SKM-1 treated with dmso at 0.1 percent for 144 hours (cell line): ENCODE data around the gene NXN.
"Not testable (repeated sequence)": the region's sequence is repeated elsewhere in the genome, so short reads cannot be mapped to it uniquely, and the experiment has no call there.

Source experiments
- DNase-seq: peaks from one replicate; lab custom pipeline; 2025; ENCODE audit not compliant: unreplicated experiment; lab: John Stamatoyannopoulos, UW

NXN gene

DNA sequence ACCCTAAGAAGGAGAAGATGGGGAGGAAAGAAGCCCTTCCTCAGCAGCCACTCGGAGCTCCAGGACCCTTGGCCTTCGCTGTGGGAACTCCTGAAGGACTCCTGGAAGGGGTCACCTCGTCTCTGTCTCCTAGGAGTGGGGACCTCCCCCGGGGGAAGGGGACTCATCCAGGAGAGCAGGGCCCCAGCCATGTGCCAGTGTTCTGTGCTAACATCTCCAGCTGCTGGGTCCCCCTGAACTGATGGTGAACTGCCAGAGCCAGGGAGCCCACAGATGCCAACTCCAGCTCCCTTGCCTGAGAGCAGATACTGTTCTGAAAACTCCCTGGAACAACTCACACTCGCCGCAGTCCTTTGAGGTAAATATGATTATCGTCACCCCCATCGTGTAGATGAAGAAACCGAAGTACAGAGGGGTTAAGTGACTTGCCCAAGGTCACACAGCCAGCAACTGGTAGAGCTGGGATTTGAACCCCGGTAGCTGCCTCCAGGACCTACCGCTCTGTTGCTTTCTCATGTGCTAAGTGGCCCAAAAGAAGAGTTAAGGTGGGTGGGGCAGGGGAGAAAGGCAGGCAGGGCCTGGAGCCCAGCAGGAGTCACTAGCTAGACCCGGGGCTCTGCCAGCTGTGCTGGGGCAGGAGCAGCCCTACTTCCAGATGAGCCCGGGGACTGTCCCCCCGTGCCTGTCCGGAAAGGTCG lies 27.9 kb upstream of the NXN start:
- no peak for DNase-seq

DNA sequence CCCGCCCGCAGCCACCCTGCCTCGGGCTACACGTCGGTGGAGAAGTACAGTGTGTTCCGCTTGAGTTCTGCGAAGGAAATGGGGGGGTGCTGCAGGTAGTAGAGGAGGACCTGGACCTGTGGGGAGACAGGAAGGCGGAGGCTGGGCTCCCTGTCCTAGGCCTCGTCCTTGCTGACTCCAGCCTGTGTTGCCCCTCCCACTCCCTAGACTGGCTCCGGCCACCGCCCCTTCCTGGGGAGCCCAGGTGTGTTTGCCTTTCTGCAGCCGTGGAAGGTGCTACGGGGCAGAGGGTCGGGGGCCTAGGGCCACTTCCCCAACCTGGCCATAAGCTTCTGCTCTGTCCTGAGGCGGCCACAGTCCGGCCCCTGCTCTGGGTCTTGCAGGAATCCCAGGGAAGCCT lies 26.5 kb upstream of the NXN start:
- DNase-seq, result no peak

- no peak for DNase-seq
Measured at GRCh38 chr17:1005361-1005946, 25.9 kb upstream of the NXN start.

GRCh38 chr17:1004769-1005295 lies 25.3 kb upstream of the NXN start:
- no peak for DNase-seq

- no peak for DNase-seq
Measured at GRCh38 chr17:1003972-1004768, 24.6 kb upstream of the NXN start.

GRCh38 chr17:1003633-1003971 lies 24.0 kb upstream of the NXN start:
- DNase-seq, result no peak

- no peak for DNase-seq
Measured at GRCh38 chr17:1002771-1003555, 23.4 kb upstream of the NXN start.

DNA sequence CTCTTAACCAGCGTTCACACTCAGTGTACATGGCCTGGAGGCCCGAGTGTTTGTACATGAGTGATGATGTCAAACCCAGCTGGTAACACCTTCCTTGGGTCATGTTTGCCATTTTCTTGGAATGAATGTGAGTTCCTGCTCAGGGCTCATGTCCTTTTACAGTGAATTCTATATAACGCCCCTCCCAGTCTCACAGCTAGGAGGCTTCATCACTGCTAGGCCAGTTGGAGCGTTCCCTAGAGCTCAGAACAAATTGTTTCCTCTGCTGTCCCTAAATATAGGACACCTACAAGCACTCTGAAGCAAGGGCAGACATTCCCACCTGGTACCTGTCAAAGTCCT lies 22.8 kb upstream of the NXN start:
- no peak for DNase-seq

- DNase-seq, result no peak
Measured at GRCh38 chr17:1001640-1002411, 22.2 kb upstream of the NXN start.

DNA sequence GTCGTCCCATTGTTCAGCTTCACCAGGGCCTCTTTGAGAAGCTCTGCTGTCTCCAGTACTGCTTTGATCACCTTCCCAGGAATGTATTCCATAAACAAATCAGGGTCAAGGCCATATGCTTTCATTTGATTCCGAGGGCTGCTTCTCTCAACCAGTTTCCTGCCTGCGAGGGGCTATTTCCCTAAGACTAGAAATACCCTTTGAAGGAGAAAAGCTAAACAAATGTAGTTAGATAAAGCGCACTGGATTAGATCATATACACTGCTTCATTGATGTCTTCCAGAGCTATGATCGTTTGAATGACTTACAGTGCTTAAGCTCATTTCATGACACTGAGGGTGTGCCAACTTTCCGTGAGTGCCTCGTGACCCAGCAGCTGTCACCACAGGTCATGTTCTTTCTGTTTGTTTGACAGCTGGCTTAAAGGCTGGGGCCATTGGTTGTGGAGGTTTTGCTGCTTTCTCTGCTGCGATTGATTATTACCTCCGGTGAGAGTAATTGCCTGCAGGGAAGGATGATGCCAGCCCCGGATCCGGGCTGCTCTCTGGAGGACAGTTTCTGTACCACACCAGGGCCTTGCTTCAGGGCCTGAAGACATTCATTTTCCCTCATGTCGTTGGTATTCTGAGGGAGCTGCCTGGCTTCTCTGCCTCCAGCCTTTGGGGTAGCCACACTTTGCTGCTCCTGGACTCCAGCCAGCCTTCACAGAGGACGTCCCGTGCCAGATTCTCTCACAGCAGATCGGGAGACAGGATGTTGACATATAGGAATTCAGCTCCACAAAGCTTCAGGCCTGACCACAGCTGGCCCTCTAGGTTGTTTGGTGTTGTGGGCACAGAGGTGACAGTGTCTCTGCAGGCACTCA lies 21.3 kb upstream of the NXN start:
- no peak for DNase-seq

- no peak for DNase-seq
Measured at GRCh38 chr17:998111-998510, 18.5 kb upstream of the NXN start.

GRCh38 chr17:996554-997344 lies 17.2 kb upstream of the NXN start, which contains the start of gene TIMM22:
TIMM22 (plus strand) TSS chr17:997129; CDS start chr17:997143, 14 bp downstream.
- DNase-seq, result peak; percentile 78

DNA sequence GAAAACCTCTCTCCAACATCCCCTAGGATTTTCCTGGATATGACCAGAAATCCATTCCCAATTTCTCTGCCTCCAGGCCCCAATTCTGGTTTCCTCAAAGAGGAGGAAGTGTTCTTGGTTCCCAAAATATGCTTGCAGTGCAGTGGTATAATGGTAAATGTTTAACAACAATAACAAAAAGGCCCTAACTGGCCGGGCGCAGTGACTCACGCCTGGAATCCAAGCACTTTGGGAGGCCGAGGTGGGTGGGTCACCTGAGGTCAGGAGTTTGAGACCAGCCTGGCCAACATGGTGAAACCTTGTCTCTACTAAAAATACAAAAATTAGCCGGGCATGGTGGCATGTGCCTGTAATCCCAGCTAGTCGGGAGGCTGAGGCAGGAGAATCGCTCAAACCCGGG lies 15.7 kb upstream of the NXN start:
- not testable (repeated sequence) for DNase-seq

GRCh38 chr17:992933-993332 lies 13.4 kb upstream of the NXN start:
- no peak for DNase-seq

- DNase-seq, result no peak
Measured at GRCh38 chr17:988561-988960, 9.0 kb upstream of the NXN start.

- DNase-seq, result no peak
Measured at GRCh38 chr17:987931-988330, 8.4 kb upstream of the NXN start.

- no peak for DNase-seq
Measured at GRCh38 chr17:986322-986929, 6.8 kb upstream of the NXN start.

- DNase-seq, result no peak
Measured at GRCh38 chr17:983921-984320, 4.3 kb upstream of the NXN start.

- no peak for DNase-seq
Measured at GRCh38 chr17:981292-981658, 1.7 kb upstream of the NXN start.
